ENCODE measurements around the gene SPOCK1. TPM values are rescaled to one million over a fixed set of nuclear protein-coding genes. Genes with fewer than 3 reads are reported as not detected.

Gene SPOCK1
- total RNA-seq, 4 donors from 2014 or later, result 8.6 to 34.8 (median 13.2) TPM

DNA sequence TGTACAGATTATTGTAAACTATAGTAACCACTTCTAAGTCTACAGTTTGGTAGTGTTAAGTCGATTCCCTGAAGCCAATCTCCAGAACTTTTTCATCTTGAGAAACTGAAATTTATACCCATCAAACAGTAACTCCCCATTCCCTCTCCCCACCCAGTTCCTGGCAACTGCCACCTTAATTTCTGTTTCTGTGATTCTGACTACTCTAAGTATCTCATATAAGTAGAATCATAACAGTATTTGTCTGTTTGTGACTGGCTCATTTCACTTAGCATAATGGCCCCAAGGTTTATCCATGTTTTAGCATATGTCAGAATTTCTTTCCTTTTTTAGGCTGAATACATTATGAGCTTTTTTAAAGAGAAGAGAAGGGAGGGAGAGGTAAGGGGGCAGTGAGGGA is 61.4 kb downstream of the SPOCK1 start:
- 44 to 50% methylated on average over 1 of the region's 1 CpG for WGBS, 2 donors (ENCODE audit: low coverage in 1 of 2)
- intact Hi-C loops (cut with DNase I; ENCODE audit: low total_unique reads), result no loop called here
- in situ Hi-C loops (cut with MboI; ENCODE audit: low pct_ligation_motif_present in 1 of 4, low pct_unique_long_range_greater_than_20kb in 1 of 4, low sequenced_read_pairs in 3 of 4), result no loop called here
- Histone ChIP-seq H3K27ac (no peak overlapping the region), H3K4me1 (no peaks in the 10 kb centered on the region), H3K9me3 (no peaks in the 10 kb centered on the region), H3K36me3 (no peaks in the 10 kb centered on the region), H3K4me3 (no peak overlapping the region), H3K27me3 (no peaks in the 10 kb centered on the region)
- DNase-seq, result no peak
- TF ChIP-seq POLR2A (IDR thresholded peaks at IDR 0.05) (no peak), POLR2AphosphoS5 (IDR thresholded peaks at IDR 0.05) (no peak), EP300 (IDR thresholded peaks at IDR 0.05; ENCODE audit: low read depth) (no peak)
- TF ChIP-seq, protein P1, sequence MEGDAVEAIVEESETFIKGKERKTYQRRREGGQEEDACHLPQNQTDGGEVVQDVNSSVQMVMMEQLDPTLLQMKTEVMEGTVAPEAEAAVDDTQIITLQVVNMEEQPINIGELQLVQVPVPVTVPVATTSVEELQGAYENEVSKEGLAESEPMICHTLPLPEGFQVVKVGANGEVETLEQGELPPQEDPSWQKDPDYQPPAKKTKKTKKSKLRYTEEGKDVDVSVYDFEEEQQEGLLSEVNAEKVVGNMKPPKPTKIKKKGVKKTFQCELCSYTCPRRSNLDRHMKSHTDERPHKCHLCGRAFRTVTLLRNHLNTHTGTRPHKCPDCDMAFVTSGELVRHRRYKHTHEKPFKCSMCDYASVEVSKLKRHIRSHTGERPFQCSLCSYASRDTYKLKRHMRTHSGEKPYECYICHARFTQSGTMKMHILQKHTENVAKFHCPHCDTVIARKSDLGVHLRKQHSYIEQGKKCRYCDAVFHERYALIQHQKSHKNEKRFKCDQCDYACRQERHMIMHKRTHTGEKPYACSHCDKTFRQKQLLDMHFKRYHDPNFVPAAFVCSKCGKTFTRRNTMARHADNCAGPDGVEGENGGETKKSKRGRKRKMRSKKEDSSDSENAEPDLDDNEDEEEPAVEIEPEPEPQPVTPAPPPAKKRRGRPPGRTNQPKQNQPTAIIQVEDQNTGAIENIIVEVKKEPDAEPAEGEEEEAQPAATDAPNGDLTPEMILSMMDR (IDR thresholded peaks at IDR 0.05), result no peak

DNA sequence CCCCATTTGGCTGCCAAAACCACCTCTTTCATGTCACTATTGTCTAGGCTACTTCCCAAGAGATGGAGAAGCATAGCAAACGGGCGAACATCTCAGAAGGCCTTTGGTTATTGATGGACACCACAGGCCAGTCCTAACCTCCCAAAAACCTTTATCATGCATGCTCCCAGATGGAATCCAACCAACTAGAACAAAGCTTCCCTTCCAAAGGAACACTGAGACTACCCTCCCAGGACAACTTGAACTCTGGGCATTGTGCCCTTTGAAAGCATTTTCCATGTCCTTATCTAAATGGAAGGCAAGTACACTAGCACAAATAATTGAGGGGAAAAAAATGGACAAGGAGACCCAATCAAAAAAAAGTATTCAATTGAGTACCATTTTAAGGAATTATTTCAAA is 65.6 kb downstream of the SPOCK1 start:
- no peaks in the 10 kb centered on the region for H3K36me3 ChIP-seq
- DNase-seq, result no peak
- TF ChIP-seq, protein P1 (IDR thresholded peaks at IDR 0.05), result no peak
- no peak for TF ChIP-seq EP300 (IDR thresholded peaks at IDR 0.05; ENCODE audit: low read depth)
- TF ChIP-seq POLR2A (IDR thresholded peaks at IDR 0.05), result no peak
- no peak for TF ChIP-seq POLR2AphosphoS5 (IDR thresholded peaks at IDR 0.05)
- no peaks in the 10 kb centered on the region for H3K27me3 ChIP-seq
- 88% methylated on average over 2 of the region's 2 CpGs; no CpG with 5 or more reads in 1 of the 2 donors for WGBS, 2 donors (ENCODE audit: low coverage in 1 of 2)
- no peak overlapping the region for H3K4me3 ChIP-seq
- intact Hi-C loops (cut with DNase I; ENCODE audit: low total_unique reads), result no loop called here
- no peaks in the 10 kb centered on the region for H3K4me1 ChIP-seq
- no peak overlapping the region for H3K27ac ChIP-seq
- H3K9me3 ChIP-seq, result no peaks in the 10 kb centered on the region
- in situ Hi-C loops (cut with MboI; ENCODE audit: low pct_ligation_motif_present in 1 of 4, low pct_unique_long_range_greater_than_20kb in 1 of 4, low sequenced_read_pairs in 3 of 4), result no loop called here

DNA sequence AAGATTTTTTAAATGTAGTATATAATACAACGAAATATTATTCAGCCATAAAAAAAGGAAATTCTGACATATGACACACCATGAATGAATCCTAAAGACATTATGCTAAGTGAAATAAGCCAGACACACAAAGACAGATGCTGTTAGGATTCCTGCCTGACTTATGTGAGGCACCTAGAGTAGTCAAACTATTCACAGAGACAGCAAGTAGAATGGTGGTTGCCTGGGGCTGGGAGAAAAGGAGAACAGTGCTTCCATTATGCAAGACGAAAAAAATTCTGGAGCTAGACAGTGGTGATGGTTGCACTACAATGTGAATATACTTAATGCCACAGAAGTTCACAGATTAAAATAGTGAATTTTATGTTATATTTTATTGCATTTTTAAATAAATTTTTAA is 66.8 kb downstream of the SPOCK1 start:
- no peak overlapping the region for H3K4me3 ChIP-seq
- intact Hi-C loops (cut with DNase I; ENCODE audit: low total_unique reads), result no loop called here
- no peaks in the 10 kb centered on the region for H3K27me3 ChIP-seq
- in situ Hi-C loops (cut with MboI; ENCODE audit: low pct_ligation_motif_present in 1 of 4, low pct_unique_long_range_greater_than_20kb in 1 of 4, low sequenced_read_pairs in 3 of 4), result no loop called here
- no peaks in the 10 kb centered on the region for H3K9me3 ChIP-seq
- no peaks in the 10 kb centered on the region for H3K36me3 ChIP-seq
- H3K4me1 ChIP-seq, result no peaks in the 10 kb centered on the region
- 44 to 50% methylated on average over 2 of the region's 2 CpGs for WGBS, 2 donors (ENCODE audit: low coverage in 1 of 2)
- H3K27ac ChIP-seq, result no peak overlapping the region
- no peak for DNase-seq
- no peak for TF ChIP-seq POLR2AphosphoS5 (IDR thresholded peaks at IDR 0.05)
- TF ChIP-seq POLR2A (IDR thresholded peaks at IDR 0.05), result no peak
- TF ChIP-seq, protein P1 (IDR thresholded peaks at IDR 0.05), result no peak

DNA sequence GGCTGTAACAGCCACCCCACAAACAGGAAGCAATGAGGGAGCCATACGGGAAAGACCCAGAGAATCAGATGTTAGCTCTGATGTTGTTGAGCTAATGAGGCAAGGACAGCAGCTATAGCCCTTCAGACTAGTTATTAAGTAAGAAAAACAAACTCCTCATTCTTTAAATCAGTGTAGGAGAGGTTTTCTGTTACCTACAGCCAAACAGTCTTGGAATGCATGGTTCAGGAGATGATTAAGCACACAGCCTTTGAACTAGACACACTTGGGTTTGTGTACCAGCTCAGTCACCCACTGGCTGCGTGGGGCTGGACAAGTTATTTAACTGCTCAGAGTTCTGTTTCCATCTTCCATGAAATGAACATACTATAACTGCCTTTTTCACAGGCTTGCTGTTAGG is 68.1 kb downstream of the SPOCK1 start:
- H3K27ac ChIP-seq, result no peak overlapping the region
- intact Hi-C loops (cut with DNase I; ENCODE audit: low total_unique reads), result no loop called here
- DNase-seq, result no peak
- no peak overlapping the region for H3K4me3 ChIP-seq
- WGBS, 2 donors (ENCODE audit: low coverage in 1 of 2), result 29% methylated on average over 2 of the region's 2 CpGs
- no peaks in the 10 kb centered on the region for H3K36me3 ChIP-seq
- H3K4me1 ChIP-seq, result no peaks in the 10 kb centered on the region
- in situ Hi-C loops (cut with MboI; ENCODE audit: low pct_ligation_motif_present in 1 of 4, low pct_unique_long_range_greater_than_20kb in 1 of 4, low sequenced_read_pairs in 3 of 4), result no loop called here
- H3K9me3 ChIP-seq, result no peaks in the 10 kb centered on the region
- TF ChIP-seq POLR2AphosphoS5 (IDR thresholded peaks at IDR 0.05), result no peak
- TF ChIP-seq, protein P1 (IDR thresholded peaks at IDR 0.05), result no peak
- no peak for TF ChIP-seq POLR2A (IDR thresholded peaks at IDR 0.05)
- no peaks in the 10 kb centered on the region for H3K27me3 ChIP-seq

All from transverse colon (tissue), 4 donors.